Sigmoid colon (tissue), 7 donors: ENCODE results near the gene KCNJ5. TPM values are rescaled to one million over a fixed set of nuclear protein-coding genes. Genes with fewer than 3 reads are reported as not detected.
A peak's percentile ranks its signal among the peaks of the same experiment; 100 is the strongest.

ENCODE experiments used
- DNase-seq: peaks from one replicate; pipeline ENCODE4 v3.0.0-alpha.2; 2019
- H3K27ac ChIP-seq, 4 donors: fragments of 200-600 bp; sonication (generic); one replicate each; pipeline ENCODE4 v1.5.1; 2016 to 2019; ENCODE audit warnings: mild to moderate bottlenecking in 1 of 4
- H3K27me3 ChIP-seq, 3 donors: fragments of 200-600 bp; sonication (generic); one replicate each; pipeline ENCODE4 v1.5.1; 2019; ENCODE audit warnings: mild to moderate bottlenecking in 1 of 3
- H3K36me3 ChIP-seq, 4 donors: fragments of 200-600 bp; sonication (generic); one replicate each; pipeline ENCODE4 v1.5.1; 2016 to 2019
- H3K4me1 ChIP-seq, 4 donors: fragments of 200-600 bp; sonication (generic); one replicate each; pipeline ENCODE4 v1.5.1; 2017 to 2019
- H3K4me3 ChIP-seq, 4 donors: fragments of 200-600 bp; sonication (generic); one replicate each; pipeline ENCODE4 v1.5.1; 2017 to 2019; ENCODE audit warnings: mild to moderate bottlenecking in 2 of 4, moderate library complexity in 1 of 4
- H3K9me3 ChIP-seq, 4 donors: fragments of 200-600 bp in 3 of 4; sonication (generic) in 3 of 4; one replicate each; pipeline versions ENCODE4 v1.5.1 to v1.6.1; 2013 to 2019
- EP300 ChIP-seq, 4 donors: sonication (generic); formaldehyde crosslinking; IDR thresholded peaks; one replicate each; pipeline ENCODE4 v1.6.1; 2017; ENCODE audit warnings: antibody characterized with exemption in 4 of 4
- POLR2A ChIP-seq, 2 donors: fragments of 450-650 bp; IDR thresholded peaks; one replicate each; pipeline ENCODE4 v1.6.1; 2016; ENCODE audit warnings: antibody characterized with exemption in 2 of 2, mild to moderate bottlenecking in 2 of 2, moderate library complexity in 2 of 2
- POLR2AphosphoS5 ChIP-seq, 4 donors: sonication (generic); formaldehyde crosslinking; IDR thresholded peaks; one replicate each; pipeline ENCODE4 v1.6.1; 2017; ENCODE audit warnings: antibody characterized with exemption in 4 of 4
- WGBS, 2 donors: extraction: QIAGEN DNeasy Blood & Tissue Kit; methylation state at CpG; one replicate each; pipeline ENCODE4 v1.1.7; 2013; 5-methylcytosine and 5-hydroxymethylcytosine counted together
- intact Hi-C: fragments of 100-400 bp; cut with DNase I; formaldehyde crosslinking; loops from one replicate; pipeline ENCODE4 v1.15.1; 2023
- polyA plus RNA-seq, 3 donors: library from polyadenylated mRNA; stranded (reverse); fragments of 200-250 nt; gene quantifications; one replicate each; pipeline ENCODE4 v1.2.3, GENCODE V29; 2013
- total RNA-seq, 4 donors: library from RNA; depleted of rRNA; stranded (reverse); fragments of >200 nt; gene quantifications; one replicate each; pipeline ENCODE4 v1.1.0, GENCODE V29; 2016
- TF ChIP-seq, protein P1 (sequence below), 4 experiments: fragments of 450-650 bp in 3 of 4; fragments of 200-600 bp in 1 of 4; IDR thresholded peaks; one replicate each; pipeline ENCODE4 v1.5.1; 2016 to 2019; ENCODE audit warnings: antibody characterized with exemption in 4 of 4, mild to moderate bottlenecking in 3 of 4, moderate library complexity in 2 of 4
- donor health status: healthy with polysubstance abuse.
- donor health status: Bipolar disorder and iron deficiency.
- donor health status: healthy.

The KCNJ5 gene
- total and polyA plus RNA-seq, 7 donors = 0.58 to 4.7 (median 2.0) TPM; not detected in 1

DNA sequence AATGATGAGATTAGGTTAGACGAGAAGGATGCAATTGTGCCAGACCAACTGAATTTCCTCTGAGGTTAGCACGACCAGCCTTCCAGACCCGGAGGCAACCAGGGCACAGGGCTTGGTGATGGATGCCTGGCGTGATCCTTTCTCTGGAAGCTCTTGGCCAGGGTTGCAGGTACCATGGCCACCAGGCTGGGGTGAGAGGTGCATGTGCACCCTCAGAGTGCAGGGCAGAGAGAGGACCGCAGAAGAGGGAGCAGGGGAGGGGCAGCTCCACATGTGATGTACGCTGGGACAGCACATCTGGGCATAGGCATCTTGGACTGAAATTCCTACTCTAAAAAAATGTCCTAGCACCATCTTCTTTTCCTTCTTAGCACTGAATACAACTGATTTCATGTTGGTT is 34.9 kb upstream of the KCNJ5 start:
- Histone ChIP-seq H3K27me3 (peaks cover 0 to 9% (median 0%) of the 10 kb centered on the region in 3 donors), H3K4me3 (no peak overlapping the region), H3K9me3 (no peaks in the 10 kb centered on the region), H3K4me1 (no peaks in the 10 kb centered on the region), H3K27ac (no peak overlapping the region), H3K36me3 (no peaks in the 10 kb centered on the region)
- intact Hi-C loops = no loop called here
- peak; percentile 34 for DNase-seq
- TF ChIP-seq POLR2AphosphoS5 (IDR thresholded peaks at IDR 0.05) = no peak
- TF ChIP-seq, protein P1, sequence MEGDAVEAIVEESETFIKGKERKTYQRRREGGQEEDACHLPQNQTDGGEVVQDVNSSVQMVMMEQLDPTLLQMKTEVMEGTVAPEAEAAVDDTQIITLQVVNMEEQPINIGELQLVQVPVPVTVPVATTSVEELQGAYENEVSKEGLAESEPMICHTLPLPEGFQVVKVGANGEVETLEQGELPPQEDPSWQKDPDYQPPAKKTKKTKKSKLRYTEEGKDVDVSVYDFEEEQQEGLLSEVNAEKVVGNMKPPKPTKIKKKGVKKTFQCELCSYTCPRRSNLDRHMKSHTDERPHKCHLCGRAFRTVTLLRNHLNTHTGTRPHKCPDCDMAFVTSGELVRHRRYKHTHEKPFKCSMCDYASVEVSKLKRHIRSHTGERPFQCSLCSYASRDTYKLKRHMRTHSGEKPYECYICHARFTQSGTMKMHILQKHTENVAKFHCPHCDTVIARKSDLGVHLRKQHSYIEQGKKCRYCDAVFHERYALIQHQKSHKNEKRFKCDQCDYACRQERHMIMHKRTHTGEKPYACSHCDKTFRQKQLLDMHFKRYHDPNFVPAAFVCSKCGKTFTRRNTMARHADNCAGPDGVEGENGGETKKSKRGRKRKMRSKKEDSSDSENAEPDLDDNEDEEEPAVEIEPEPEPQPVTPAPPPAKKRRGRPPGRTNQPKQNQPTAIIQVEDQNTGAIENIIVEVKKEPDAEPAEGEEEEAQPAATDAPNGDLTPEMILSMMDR (IDR thresholded peaks at IDR 0.05) = no peak
- TF ChIP-seq POLR2A (IDR thresholded peaks at IDR 0.05) = no peak
- TF ChIP-seq EP300 (IDR thresholded peaks at IDR 0.05) = no peak
- 92 to 94% methylated on average over 6 of the region's 6 CpGs for WGBS, 2 donors

GRCh38 chr11:128857341-128857740 is 33.8 kb upstream of the KCNJ5 start:
- no peaks in the 10 kb centered on the region for H3K36me3 ChIP-seq
- H3K9me3 ChIP-seq = no peaks in the 10 kb centered on the region
- no peak for TF ChIP-seq EP300 (IDR thresholded peaks at IDR 0.05)
- TF ChIP-seq POLR2AphosphoS5 (IDR thresholded peaks at IDR 0.05) = no peak
- TF ChIP-seq POLR2A (IDR thresholded peaks at IDR 0.05) = no peak
- TF ChIP-seq, protein P1 (IDR thresholded peaks at IDR 0.05) = no peak
- peak; percentile 34 for DNase-seq
- intact Hi-C loops = no loop called here
- H3K4me1 ChIP-seq = no peaks in the 10 kb centered on the region
- no peak overlapping the region for H3K27ac ChIP-seq
- peaks cover 0 to 9% (median 0%) of the 10 kb centered on the region in 3 donors for H3K27me3 ChIP-seq
- H3K4me3 ChIP-seq = no peak overlapping the region
- WGBS, 2 donors = 67 to 87% methylated on average over 2 of the region's 2 CpGs

DNA sequence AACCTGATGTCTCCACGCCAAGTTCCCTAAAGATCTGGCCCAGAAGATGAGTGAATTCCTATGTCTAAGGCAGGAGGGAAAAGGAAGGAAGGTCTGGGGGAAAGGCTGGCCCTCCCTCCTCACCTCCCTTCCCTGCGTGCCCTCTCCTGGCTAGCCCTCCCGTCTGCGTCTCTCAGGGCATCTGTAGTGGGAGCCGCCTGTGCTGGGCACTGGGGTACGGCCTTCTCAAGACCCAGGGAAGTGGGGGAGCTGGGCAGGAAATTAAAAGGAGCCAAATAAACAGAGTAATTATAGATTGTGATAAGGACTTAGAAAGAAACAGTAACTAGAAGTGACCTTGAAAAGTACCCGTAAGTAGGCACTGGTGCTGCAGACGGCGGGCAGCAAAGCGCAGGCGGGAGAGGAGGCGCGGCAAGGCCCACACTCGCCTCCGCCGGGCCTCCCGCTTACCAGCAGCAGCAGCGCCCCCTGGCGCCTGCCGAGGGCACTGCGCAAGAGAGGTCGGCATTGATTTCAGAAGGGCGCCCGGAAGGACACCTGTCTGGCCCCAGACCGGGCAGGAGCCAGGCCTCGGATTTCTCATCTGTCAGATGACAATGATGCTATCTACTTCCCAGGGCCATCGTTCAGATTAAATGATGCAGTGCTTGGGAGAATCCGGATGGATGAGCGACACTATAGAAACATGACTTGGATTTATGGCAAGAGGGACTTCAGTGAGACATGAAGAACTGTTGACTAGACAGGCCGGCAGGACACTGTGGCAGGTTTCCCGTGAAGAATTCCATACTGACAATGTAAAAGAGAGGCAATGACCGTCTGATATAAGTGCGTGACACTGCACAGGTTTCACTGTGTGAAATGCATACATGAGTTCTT is 31.4 kb upstream of the KCNJ5 start:
- H3K27me3 ChIP-seq = peaks cover 0 to 9% (median 0%) of the 10 kb centered on the region in 3 donors
- no peaks in the 10 kb centered on the region for H3K4me1 ChIP-seq
- intact Hi-C loops = no loop called here
- no peak overlapping the region for H3K27ac ChIP-seq
- WGBS, 2 donors = 28 to 33% methylated on average over 33 of the region's 33 CpGs
- H3K9me3 ChIP-seq = no peaks in the 10 kb centered on the region
- TF ChIP-seq, protein P1 (IDR thresholded peaks at IDR 0.05) = peak in 3 of 4 experiments; percentile 36 to 68 (median 43)
- TF ChIP-seq POLR2AphosphoS5 (IDR thresholded peaks at IDR 0.05) = no peak
- H3K4me3 ChIP-seq = no peak overlapping the region
- no peak for DNase-seq
- H3K36me3 ChIP-seq = no peaks in the 10 kb centered on the region

- Histone ChIP-seq H3K27ac (no peak overlapping the region), H3K4me1 (no peaks in the 10 kb centered on the region), H3K9me3 (no peaks in the 10 kb centered on the region), H3K4me3 (no peak overlapping the region), H3K36me3 (no peaks in the 10 kb centered on the region), H3K27me3 (peaks cover 0 to 9% (median 0%) of the 10 kb centered on the region in 3 donors)
- 92 to 93% methylated on average over 16 of the region's 16 CpGs for WGBS, 2 donors
- TF ChIP-seq EP300 (IDR thresholded peaks at IDR 0.05) = no peak
- TF ChIP-seq POLR2A (IDR thresholded peaks at IDR 0.05) = no peak
- no peak for TF ChIP-seq POLR2AphosphoS5 (IDR thresholded peaks at IDR 0.05)
- intact Hi-C loops = no loop called here
- no peak for DNase-seq
Measured at GRCh38 chr11:128860571-128861361, 30.4 kb upstream of the KCNJ5 start.

- intact Hi-C loops = no loop called here
- no peaks in the 10 kb centered on the region for H3K4me1 ChIP-seq
- peaks cover 0 to 9% (median 0%) of the 10 kb centered on the region in 3 donors for H3K27me3 ChIP-seq
- no peak overlapping the region for H3K4me3 ChIP-seq
- WGBS, 2 donors = 91 to 94% methylated on average over 9 of the region's 9 CpGs
- H3K9me3 ChIP-seq = no peaks in the 10 kb centered on the region
- no peak overlapping the region for H3K27ac ChIP-seq
- DNase-seq = no peak
- no peak for TF ChIP-seq POLR2AphosphoS5 (IDR thresholded peaks at IDR 0.05)
- TF ChIP-seq EP300 (IDR thresholded peaks at IDR 0.05) = no peak
- no peak for TF ChIP-seq POLR2A (IDR thresholded peaks at IDR 0.05)
- TF ChIP-seq, protein P1 (IDR thresholded peaks at IDR 0.05) = no peak
- H3K36me3 ChIP-seq = no peaks in the 10 kb centered on the region
Measured at GRCh38 chr11:128862406-128862805, 28.8 kb upstream of the KCNJ5 start.
